Measurements from ENCODE around the gene KPTN. TPM values are rescaled to one million over a fixed set of nuclear protein-coding genes. Genes with fewer than 3 reads are reported as not detected.

The KPTN gene
- total RNA-seq, 1 experiment from 2014 or later: 23.8 TPM

- Histone ChIP-seq H3K36me3 (ENCODE audit: control insufficient read depth in 1 of 2, insufficient read depth in 2 of 2, low read length in 2 of 2) (peaks cover 2 to 5% of the 10 kb centered on the region in 2 experiments; a peak in 1 of 4 replicates), H3K4me1 (ENCODE audit: control insufficient read depth in 1 of 2, insufficient read depth in 2 of 2, low read length in 2 of 2) (peaks cover 4 to 11% of the 10 kb centered on the region in 2 experiments; a peak in 2 of 4 replicates), H3K27me3 (ENCODE audit: insufficient read depth, low read length) (no peaks in the 10 kb centered on the region), H3K9me2 (ENCODE audit: insufficient read depth) (no peaks in the 10 kb centered on the region), H3K79me2 (ENCODE audit: insufficient read depth, low read length) (no peaks in the 10 kb centered on the region), H3K9ac (ENCODE audit: low read length) (no peak overlapping the region), H3K4me3 (replicated peaks in 1 of 2; ENCODE audit: low read depth in 1 of 2, low read length in 2 of 2) (no peak overlapping the region), H3K27ac (ENCODE audit: low read depth, low read length) (no peak overlapping the region), H2AFZ (ENCODE audit: low read depth, low read length, poor library complexity, severe bottlenecking) (no peak overlapping the region), H3K4me2 (ENCODE audit: low read length) (no peak overlapping the region), H4K20me1 (ENCODE audit: insufficient read depth) (no peaks in the 10 kb centered on the region), H3K9me3 (ENCODE audit: control insufficient read depth in 1 of 2, insufficient read depth in 1 of 2, low read depth in 1 of 2, low read length in 2 of 2) (no peaks in the 10 kb centered on the region)
- TF ChIP-seq ZBTB33 (IDR thresholded peaks at IDR 0.05; ENCODE audit: extremely low read depth, insufficient replicate concordance, low read length) (no peak), ELF1 (IDR thresholded peaks at IDR 0.05; ENCODE audit: borderline replicate concordance, low read depth) (no peak), SP1 (IDR thresholded peaks at IDR 0.05; ENCODE audit: low read depth) (no peak), CEBPB (IDR thresholded peaks at IDR 0.05; ENCODE audit: low read depth) (no peak), ZFX (IDR thresholded peaks at IDR 0.05) (no peak)
- RAD21 ChIA-PET (ENCODE audit: low non-redundant PET in 1 of 2, low total read pairs in 2 of 2, uncharacterized antibody in 2 of 2, unreplicated experiment in 2 of 2): no interaction called here
- CTCF ChIA-PET: no interaction called here
- POLR2A ChIA-PET: no interaction called here
- ATAC-seq: no peak
- intact Hi-C loops (cut with micrococcal nuclease): no loop called here
- no peak for DNase-seq (ENCODE audit: low read depth, low spot score)
- no TSS peak for BruUV-seq (replicated peaks)
These were observed 6.0 kb upstream of the KPTN start for GRCh38 chr19:47490031-47490430.

GRCh38 chr19:47489072-47489914 lies 5.3 kb upstream of the KPTN start:
- Histone ChIP-seq H3K4me1 (ENCODE audit: control insufficient read depth in 1 of 2, insufficient read depth in 2 of 2, low read length in 2 of 2) (peaks cover 6 to 13% of the 10 kb centered on the region in 2 experiments; a peak in 2 of 4 replicates), H3K36me3 (ENCODE audit: control insufficient read depth in 1 of 2, insufficient read depth in 2 of 2, low read length in 2 of 2) (peaks cover 2 to 5% of the 10 kb centered on the region in 2 experiments; a peak in 1 of 4 replicates), H3K4me2 (ENCODE audit: low read length) (no peak overlapping the region), H3K9me3 (ENCODE audit: control insufficient read depth in 1 of 2, insufficient read depth in 1 of 2, low read depth in 1 of 2, low read length in 2 of 2) (no peaks in the 10 kb centered on the region), H3K79me2 (ENCODE audit: insufficient read depth, low read length) (no peaks in the 10 kb centered on the region), H3K4me3 (replicated peaks in 1 of 2; ENCODE audit: low read depth in 1 of 2, low read length in 2 of 2) (no peak overlapping the region), H3K27me3 (ENCODE audit: insufficient read depth, low read length) (no peaks in the 10 kb centered on the region), H3K27ac (ENCODE audit: low read depth, low read length) (no peak overlapping the region), H3K9me2 (ENCODE audit: insufficient read depth) (no peaks in the 10 kb centered on the region), H4K20me1 (ENCODE audit: insufficient read depth) (no peaks in the 10 kb centered on the region), H3K9ac (ENCODE audit: low read length) (no peak overlapping the region), H2AFZ (ENCODE audit: low read depth, low read length, poor library complexity, severe bottlenecking) (no peak overlapping the region)
- no peak for TF ChIP-seq MAX (IDR thresholded peaks at IDR 0.05)
- TF ChIP-seq SRF (IDR thresholded peaks at IDR 0.05; ENCODE audit: low read depth): no peak
- TF ChIP-seq CBX3 (IDR thresholded peaks at IDR 0.05; ENCODE audit: low read depth): no peak
- TF ChIP-seq EZH2 (IDR thresholded peaks at IDR 0.05): no peak
- TF ChIP-seq CTCF (IDR thresholded peaks at IDR 0.05 in 2 of 3, conservative IDR thresholded peaks at IDR 0.05 in 1 of 3; ENCODE audit: borderline replicate concordance in 1 of 3, insufficient read depth in 1 of 3, low read depth in 2 of 3, low read length in 2 of 3): no peak
- no TSS peak for BruUV-seq (replicated peaks)
- DNase-seq (ENCODE audit: low read depth, low spot score) (no peak), ATAC-seq (no peak)
- CTCF ChIA-PET: no interaction called here
- RAD21 ChIA-PET (ENCODE audit: low non-redundant PET in 1 of 2, low total read pairs in 2 of 2, uncharacterized antibody in 2 of 2, unreplicated experiment in 2 of 2): no interaction called here
- POLR2A ChIA-PET: no interaction called here
- intact Hi-C loops (cut with micrococcal nuclease): no loop called here

Data from HCT116 (cell line).